ENCODE measurements around the gene EVA1C. TPM values are rescaled to one million over a fixed set of nuclear protein-coding genes. Genes with fewer than 3 reads are reported as not detected.
"Not testable (repeated sequence)": the region's sequence is repeated elsewhere in the genome, so short reads cannot be mapped to it uniquely, and the experiment has no call there.

Gene EVA1C
- total and polyA plus RNA-seq, 2 experiments from 2014 or later, result 4.6 to 6.9 TPM

DNA sequence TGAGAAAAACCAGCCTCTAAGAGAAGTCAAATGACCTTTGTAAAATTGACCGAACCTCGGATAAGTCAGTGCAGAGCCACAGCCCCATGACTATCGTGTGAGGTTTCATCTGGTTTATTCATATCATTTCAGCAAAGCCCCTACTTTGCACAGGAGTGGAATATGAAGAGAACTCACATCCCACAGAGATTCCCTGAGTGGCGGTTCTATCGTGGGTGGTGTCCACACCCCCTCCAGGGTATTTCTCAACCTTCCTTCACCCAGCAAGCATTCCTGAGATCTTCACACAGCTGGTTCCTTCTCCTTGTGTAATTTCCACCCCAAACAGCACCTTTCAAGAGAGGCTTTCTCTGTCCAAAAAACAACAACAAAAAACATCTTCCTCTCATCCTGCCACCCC is 47.5 kb downstream of the EVA1C start:
- no peak for DNase-seq (ENCODE audit: low spot score)
- no peak overlapping the region for H2AFZ ChIP-seq
- H3K4me1 Mint-ChIP-seq, result peaks cover 18% of the 10 kb centered on the region
- H3F3A ChIP-seq (replicated peaks; ENCODE audit: low read depth), result no peaks in the 10 kb centered on the region
- no peak for ATAC-seq
- peaks cover 27% of the 10 kb centered on the region for H3K36me3 Mint-ChIP-seq (ENCODE audit: low read depth)
- H3K4me3 Mint-ChIP-seq, result no peak overlapping the region
- H3K27ac Mint-ChIP-seq, result no peak overlapping the region
- H3K9me3 Mint-ChIP-seq, result peaks cover 25% of the 10 kb centered on the region
- 0 out of 2 replicates have a peak, but pooled peaks cover 4% of the 10 kb centered on the region for H3K36me3 ChIP-seq (ENCODE audit: insufficient read depth)
- H3K27ac ChIP-seq (ENCODE audit: low read depth), result no peak overlapping the region
- no peaks in the 10 kb centered on the region for H3K79me2 ChIP-seq (replicated peaks; ENCODE audit: insufficient read depth)
- no peaks in the 10 kb centered on the region for H3K4me1 ChIP-seq (ENCODE audit: insufficient read depth)
- no peaks in the 10 kb centered on the region for H3K27me3 ChIP-seq (ENCODE audit: insufficient read depth)
- H3K4me2 ChIP-seq, result no peak overlapping the region
- no peak for TF ChIP-seq EZH2phosphoT487 (IDR thresholded peaks at IDR 0.05; ENCODE audit: unreplicated experiment)
- peaks cover 1% of the 10 kb centered on the region for H3K27me3 Mint-ChIP-seq (ENCODE audit: insufficient read depth, low read depth, poor library complexity)
- H3K9me2 ChIP-seq (ENCODE audit: insufficient read depth), result peaks cover 2% of the 10 kb centered on the region; the same call in 1 of the 2 replicates
- no peak overlapping the region for H3K4me3 ChIP-seq
- H4K20me1 ChIP-seq (replicated peaks; ENCODE audit: insufficient read depth), result no peaks in the 10 kb centered on the region

DNA sequence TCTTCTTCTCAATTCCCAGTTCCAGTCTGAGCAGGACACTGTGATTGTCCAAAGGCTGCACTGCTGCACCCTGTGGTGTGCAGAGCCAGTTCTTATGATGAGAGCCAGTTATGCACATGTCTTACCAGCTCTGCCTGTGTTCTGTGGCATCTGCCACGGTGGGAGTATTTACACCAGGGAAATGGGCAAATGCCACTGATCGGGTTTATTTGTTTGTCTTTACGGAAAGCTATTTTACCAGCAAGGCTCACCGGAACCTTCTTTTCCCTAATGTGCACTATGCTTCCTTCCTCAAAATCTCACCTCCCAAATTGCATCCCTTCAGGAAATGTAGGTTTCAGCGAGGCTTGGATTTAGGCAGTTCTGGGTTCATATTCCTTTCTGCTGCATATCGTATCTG is 49.0 kb downstream of the EVA1C start:
- Histone ChIP-seq H3F3A (replicated peaks; ENCODE audit: low read depth) (no peaks in the 10 kb centered on the region), H3K79me2 (replicated peaks; ENCODE audit: insufficient read depth) (no peaks in the 10 kb centered on the region), H3K9me2 (ENCODE audit: insufficient read depth) (no peaks in the 10 kb centered on the region), H3K4me3 (no peak overlapping the region), H2AFZ (no peak overlapping the region), H4K20me1 (replicated peaks; ENCODE audit: insufficient read depth) (no peaks in the 10 kb centered on the region), H3K4me2 (no peak overlapping the region), H3K4me1 (ENCODE audit: insufficient read depth) (no peaks in the 10 kb centered on the region), H3K27me3 (ENCODE audit: insufficient read depth) (no peaks in the 10 kb centered on the region), H3K27ac (ENCODE audit: low read depth) (no peak overlapping the region), H3K36me3 (ENCODE audit: insufficient read depth) (0 out of 2 replicates have a peak, but pooled peaks cover 4% of the 10 kb centered on the region)
- DNase-seq (ENCODE audit: low spot score) (no peak), ATAC-seq (no peak)
- Mint-ChIP-seq H3K4me1 (peaks cover 18% of the 10 kb centered on the region), H3K27me3 (ENCODE audit: insufficient read depth, low read depth, poor library complexity) (peaks cover 1% of the 10 kb centered on the region), H3K4me3 (no peak overlapping the region), H3K36me3 (ENCODE audit: low read depth) (peaks cover 32% of the 10 kb centered on the region), H3K9me3 (peaks cover 25% of the 10 kb centered on the region), H3K27ac (no peak overlapping the region)
- TF ChIP-seq, protein P1, sequence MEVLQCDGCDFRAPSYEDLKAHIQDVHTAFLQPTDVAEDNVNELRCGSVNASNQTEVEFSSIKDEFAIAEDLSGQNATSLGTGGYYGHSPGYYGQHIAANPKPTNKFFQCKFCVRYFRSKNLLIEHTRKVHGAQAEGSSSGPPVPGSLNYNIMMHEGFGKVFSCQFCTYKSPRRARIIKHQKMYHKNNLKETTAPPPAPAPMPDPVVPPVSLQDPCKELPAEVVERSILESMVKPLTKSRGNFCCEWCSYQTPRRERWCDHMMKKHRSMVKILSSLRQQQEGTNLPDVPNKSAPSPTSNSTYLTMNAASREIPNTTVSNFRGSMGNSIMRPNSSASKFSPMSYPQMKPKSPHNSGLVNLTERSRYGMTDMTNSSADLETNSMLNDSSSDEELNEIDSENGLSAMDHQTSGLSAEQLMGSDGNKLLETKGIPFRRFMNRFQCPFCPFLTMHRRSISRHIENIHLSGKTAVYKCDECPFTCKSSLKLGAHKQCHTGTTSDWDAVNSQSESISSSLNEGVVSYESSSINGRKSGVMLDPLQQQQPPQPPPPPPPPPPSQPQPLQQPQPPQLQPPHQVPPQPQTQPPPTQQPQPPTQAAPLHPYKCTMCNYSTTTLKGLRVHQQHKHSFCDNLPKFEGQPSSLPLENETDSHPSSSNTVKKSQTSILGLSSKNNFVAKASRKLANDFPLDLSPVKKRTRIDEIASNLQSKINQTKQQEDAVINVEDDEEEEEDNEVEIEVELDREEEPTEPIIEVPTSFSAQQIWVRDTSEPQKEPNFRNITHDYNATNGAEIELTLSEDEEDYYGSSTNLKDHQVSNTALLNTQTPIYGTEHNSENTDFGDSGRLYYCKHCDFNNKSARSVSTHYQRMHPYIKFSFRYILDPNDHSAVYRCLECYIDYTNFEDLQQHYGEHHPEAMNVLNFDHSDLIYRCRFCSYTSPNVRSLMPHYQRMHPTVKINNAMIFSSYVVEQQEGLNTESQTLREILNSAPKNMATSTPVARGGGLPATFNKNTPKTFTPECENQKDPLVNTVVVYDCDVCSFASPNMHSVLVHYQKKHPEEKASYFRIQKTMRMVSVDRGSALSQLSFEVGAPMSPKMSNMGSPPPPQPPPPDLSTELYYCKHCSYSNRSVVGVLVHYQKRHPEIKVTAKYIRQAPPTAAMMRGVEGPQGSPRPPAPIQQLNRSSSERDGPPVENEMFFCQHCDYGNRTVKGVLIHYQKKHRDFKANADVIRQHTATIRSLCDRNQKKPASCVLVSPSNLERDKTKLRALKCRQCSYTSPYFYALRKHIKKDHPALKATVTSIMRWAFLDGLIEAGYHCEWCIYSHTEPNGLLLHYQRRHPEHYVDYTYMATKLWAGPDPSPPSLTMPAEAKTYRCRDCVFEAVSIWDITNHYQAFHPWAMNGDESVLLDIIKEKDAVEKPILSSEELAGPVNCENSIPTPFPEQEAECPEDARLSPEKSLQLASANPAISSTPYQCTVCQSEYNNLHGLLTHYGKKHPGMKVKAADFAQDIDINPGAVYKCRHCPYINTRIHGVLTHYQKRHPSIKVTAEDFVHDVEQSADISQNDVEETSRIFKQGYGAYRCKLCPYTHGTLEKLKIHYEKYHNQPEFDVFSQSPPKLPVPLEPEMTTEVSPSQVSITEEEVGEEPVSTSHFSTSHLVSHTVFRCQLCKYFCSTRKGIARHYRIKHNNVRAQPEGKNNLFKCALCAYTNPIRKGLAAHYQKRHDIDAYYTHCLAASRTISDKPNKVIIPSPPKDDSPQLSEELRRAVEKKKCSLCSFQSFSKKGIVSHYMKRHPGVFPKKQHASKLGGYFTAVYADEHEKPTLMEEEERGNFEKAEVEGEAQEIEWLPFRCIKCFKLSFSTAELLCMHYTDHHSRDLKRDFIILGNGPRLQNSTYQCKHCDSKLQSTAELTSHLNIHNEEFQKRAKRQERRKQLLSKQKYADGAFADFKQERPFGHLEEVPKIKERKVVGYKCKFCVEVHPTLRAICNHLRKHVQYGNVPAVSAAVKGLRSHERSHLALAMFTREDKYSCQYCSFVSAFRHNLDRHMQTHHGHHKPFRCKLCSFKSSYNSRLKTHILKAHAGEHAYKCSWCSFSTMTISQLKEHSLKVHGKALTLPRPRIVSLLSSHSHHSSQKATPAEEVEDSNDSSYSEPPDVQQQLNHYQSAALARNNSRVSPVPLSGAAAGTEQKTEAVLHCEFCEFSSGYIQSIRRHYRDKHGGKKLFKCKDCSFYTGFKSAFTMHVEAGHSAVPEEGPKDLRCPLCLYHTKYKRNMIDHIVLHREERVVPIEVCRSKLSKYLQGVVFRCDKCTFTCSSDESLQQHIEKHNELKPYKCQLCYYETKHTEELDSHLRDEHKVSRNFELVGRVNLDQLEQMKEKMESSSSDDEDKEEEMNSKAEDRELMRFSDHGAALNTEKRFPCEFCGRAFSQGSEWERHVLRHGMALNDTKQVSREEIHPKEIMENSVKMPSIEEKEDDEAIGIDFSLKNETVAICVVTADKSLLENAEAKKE (CRISPR knock-in tag; IDR thresholded peaks at IDR 0.05), result no peak

DNA sequence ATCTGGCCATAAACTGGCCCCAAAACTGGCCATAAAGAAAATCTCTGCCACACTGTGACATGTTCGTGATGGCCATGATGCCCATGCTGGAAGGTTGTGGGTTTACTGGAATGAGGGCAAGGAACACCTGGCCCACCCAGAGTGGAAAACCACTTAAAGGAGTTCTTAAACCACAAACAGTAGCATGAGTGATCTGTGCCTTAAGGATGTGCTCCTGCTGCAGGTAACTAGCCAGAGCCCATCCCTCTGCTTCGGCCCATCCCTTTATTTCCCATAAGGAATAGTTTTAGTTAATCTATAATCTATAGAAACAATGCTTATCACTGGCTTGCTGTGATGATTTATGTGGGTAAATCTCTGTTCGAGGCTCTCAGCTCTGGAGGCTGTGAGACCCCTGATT is 50.1 kb downstream of the EVA1C start:
- not testable (repeated sequence) for ATAC-seq; H3K4me3 Mint-ChIP-seq; DNase-seq (ENCODE audit: low spot score); H3K4me2 ChIP-seq; H3K27me3 ChIP-seq (ENCODE audit: insufficient read depth); H3K27ac ChIP-seq (ENCODE audit: low read depth); H3K4me3 ChIP-seq; H3F3A ChIP-seq (replicated peaks; ENCODE audit: low read depth); H4K20me1 ChIP-seq (replicated peaks; ENCODE audit: insufficient read depth); H3K27me3 Mint-ChIP-seq (ENCODE audit: insufficient read depth, low read depth, poor library complexity); H3K27ac Mint-ChIP-seq; H3K9me2 ChIP-seq (ENCODE audit: insufficient read depth); H3K36me3 ChIP-seq (ENCODE audit: insufficient read depth); H3K4me1 ChIP-seq (ENCODE audit: insufficient read depth); H3K79me2 ChIP-seq (replicated peaks; ENCODE audit: insufficient read depth); H2AFZ ChIP-seq
- H3K9me3 Mint-ChIP-seq, result peaks cover 25% of the 10 kb centered on the region
- peaks cover 19% of the 10 kb centered on the region for H3K4me1 Mint-ChIP-seq
- peaks cover 32% of the 10 kb centered on the region for H3K36me3 Mint-ChIP-seq (ENCODE audit: low read depth)
